Fibroblast of the aortic adventitia (primary cell): Measurements from ENCODE around the gene DDX20. TPM values are rescaled to one million over a fixed set of nuclear protein-coding genes. Genes with fewer than 3 reads are reported as not detected.

ENCODE experiments used
- DNase-seq: peaks from one replicate; pipeline ENCODE4 v3.0.0-alpha.2; 2010; ENCODE audit warnings: low read depth
- H3K4me3 ChIP-seq: 2 replicates; pipeline ENCODE4 v1.5.1; 2011; ENCODE audit warnings: low read depth, mild to moderate bottlenecking, control low read depth, low read length, moderate library complexity
- CTCF ChIP-seq: IDR thresholded peaks from 2 replicates; pipeline ENCODE4 v1.5.1; 2011; ENCODE audit warnings: mild to moderate bottlenecking, low read length, control low read depth, inconsistent platforms; ENCODE audit not compliant: insufficient read depth
- total RNA-seq: library from RNA; depleted of rRNA; stranded (reverse); fragments of >200 nt; gene quantifications from 2 replicates; pipeline ENCODE4 v1.2.3, GENCODE V29; 2012; ENCODE audit warnings: low replicate concordance

Gene DDX20
- total RNA-seq, 1 donor: 17.1 TPM

GRCh38 chr1:111719135-111719534, 36.6 kb upstream of the DDX20 start:
- no peak overlapping the region for H3K4me3 ChIP-seq
- no peak for TF ChIP-seq CTCF
- DNase-seq: no peak

- DNase-seq: no peak
- no peak for TF ChIP-seq CTCF
- no peak overlapping the region for H3K4me3 ChIP-seq
These were observed 36.0 kb upstream of the DDX20 start for GRCh38 chr1:111719674-111720132.

GRCh38 chr1:111720274-111720976, 35.3 kb upstream of the DDX20 start:
- no peak overlapping the region for H3K4me3 ChIP-seq
- no peak for TF ChIP-seq CTCF
- no peak for DNase-seq

- no peak for TF ChIP-seq CTCF
- DNase-seq: no peak
- no peak overlapping the region for H3K4me3 ChIP-seq
These were observed 34.5 kb upstream of the DDX20 start for GRCh38 chr1:111720977-111721786.

GRCh38 chr1:111723091-111723806, 32.5 kb upstream of the DDX20 start:
- TF ChIP-seq CTCF: no peak
- no peak for DNase-seq
- no peak overlapping the region for H3K4me3 ChIP-seq

- no peak for DNase-seq
- no peak overlapping the region for H3K4me3 ChIP-seq
- no peak for TF ChIP-seq CTCF
These were observed 31.8 kb upstream of the DDX20 start for GRCh38 chr1:111723871-111724270.
